ENCODE results near the gene LRRC23. TPM values are rescaled to one million over a fixed set of nuclear protein-coding genes. Genes with fewer than 3 reads are reported as not detected.

Gene LRRC23
- total RNA-seq, 4 donors from 2014 or later, result 4.3 to 15.8 (median 8.5) TPM

DNA sequence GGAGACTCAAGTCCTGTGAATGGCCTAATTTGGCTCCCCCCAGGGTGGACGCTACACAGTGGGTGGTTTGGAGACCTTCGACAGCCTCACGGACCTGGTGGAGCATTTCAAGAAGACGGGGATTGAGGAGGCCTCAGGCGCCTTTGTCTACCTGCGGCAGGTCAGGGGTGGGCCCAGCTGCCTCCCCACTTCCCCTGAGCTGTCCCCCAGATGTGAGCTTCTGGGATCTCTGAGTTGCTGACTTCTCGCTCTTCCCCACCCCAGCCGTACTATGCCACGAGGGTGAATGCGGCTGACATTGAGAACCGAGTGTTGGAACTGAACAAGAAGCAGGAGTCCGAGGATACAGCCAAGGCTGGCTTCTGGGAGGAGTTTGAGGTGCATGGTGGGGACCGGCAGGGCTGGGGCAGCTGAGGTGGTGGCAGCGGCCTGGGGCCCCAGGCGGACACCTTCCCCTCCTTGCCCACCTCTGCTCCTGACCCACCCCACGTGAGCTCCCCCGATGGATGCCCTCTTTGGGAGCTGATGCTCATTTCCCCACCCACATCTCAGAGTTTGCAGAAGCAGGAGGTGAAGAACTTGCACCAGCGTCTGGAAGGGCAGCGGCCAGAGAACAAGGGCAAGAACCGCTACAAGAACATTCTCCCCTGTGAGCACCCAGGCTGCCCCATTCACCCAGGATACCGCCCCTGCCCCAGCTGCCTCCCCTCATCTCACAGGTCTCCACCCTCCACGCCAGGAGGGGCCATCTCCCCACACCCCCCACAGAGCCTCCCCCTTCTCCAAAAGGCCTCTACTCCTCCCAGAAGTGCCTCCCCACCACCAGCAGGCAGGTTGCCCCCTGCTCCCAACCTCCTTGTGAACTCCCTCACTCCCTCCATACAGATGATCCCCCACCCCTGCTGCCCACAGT lies 50.7 kb downstream of the LRRC23 start:
- Histone ChIP-seq H3K36me3 (peaks cover 7% of the 10 kb centered on the region), H3K4me1 (peaks cover 37% of the 10 kb centered on the region), H3K27me3 (no peaks in the 10 kb centered on the region), H3K4me3 (no peak overlapping the region), H3K9me3 (no peaks in the 10 kb centered on the region), H3K27ac (no peak overlapping the region)
- WGBS, result 86% methylated on average over 19 of the region's 22 CpGs
- peak in 1 of 2 donors; percentile 63 for DNase-seq (ENCODE audit: low spot score in 2 of 2)
- TF ChIP-seq POLR2A (IDR thresholded peaks at IDR 0.05), result no peak

DNA sequence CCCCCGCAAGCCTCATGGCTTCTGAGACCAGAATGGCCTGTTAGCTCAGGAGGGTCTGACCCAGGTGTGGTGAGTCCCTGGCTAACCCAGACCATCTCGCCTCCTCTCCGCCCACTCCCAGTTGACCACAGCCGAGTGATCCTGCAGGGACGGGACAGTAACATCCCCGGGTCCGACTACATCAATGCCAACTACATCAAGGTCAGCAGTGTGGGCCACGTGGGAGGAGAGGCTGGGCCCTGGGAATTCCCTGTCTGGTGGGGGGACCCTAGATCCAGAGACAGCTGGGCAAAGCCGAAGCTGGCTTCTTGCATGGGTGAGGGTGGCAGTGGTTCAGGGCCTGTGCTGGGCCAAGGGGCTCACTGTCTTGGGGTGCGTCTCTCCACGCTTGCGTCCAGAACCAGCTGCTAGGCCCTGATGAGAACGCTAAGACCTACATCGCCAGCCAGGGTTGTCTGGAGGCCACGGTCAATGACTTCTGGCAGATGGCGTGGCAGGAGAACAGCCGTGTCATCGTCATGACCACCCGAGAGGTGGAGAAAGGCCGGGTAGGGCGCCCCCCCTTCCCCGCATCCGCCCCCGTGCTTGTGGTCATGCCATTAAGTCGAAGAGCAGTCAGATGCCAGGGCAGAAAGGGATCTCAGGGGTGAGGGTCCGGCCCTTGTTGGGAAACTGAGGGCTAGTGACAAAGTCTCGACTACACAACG lies 51.6 kb downstream of the LRRC23 start:
- TF ChIP-seq POLR2A (IDR thresholded peaks at IDR 0.05) (no peak), EP300 (IDR thresholded peaks at IDR 0.05) (no peak), POLR2AphosphoS5 (IDR thresholded peaks at IDR 0.05) (no peak)
- TF ChIP-seq, protein P1, sequence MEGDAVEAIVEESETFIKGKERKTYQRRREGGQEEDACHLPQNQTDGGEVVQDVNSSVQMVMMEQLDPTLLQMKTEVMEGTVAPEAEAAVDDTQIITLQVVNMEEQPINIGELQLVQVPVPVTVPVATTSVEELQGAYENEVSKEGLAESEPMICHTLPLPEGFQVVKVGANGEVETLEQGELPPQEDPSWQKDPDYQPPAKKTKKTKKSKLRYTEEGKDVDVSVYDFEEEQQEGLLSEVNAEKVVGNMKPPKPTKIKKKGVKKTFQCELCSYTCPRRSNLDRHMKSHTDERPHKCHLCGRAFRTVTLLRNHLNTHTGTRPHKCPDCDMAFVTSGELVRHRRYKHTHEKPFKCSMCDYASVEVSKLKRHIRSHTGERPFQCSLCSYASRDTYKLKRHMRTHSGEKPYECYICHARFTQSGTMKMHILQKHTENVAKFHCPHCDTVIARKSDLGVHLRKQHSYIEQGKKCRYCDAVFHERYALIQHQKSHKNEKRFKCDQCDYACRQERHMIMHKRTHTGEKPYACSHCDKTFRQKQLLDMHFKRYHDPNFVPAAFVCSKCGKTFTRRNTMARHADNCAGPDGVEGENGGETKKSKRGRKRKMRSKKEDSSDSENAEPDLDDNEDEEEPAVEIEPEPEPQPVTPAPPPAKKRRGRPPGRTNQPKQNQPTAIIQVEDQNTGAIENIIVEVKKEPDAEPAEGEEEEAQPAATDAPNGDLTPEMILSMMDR (IDR thresholded peaks at IDR 0.05), result no peak
- Histone ChIP-seq H3K36me3 (peaks cover 7% of the 10 kb centered on the region), H3K27ac (no peak overlapping the region), H3K4me1 (peaks cover 40% of the 10 kb centered on the region), H3K4me3 (no peak overlapping the region), H3K27me3 (no peaks in the 10 kb centered on the region), H3K9me3 (no peaks in the 10 kb centered on the region)
- 83% methylated on average over 24 of the region's 28 CpGs for WGBS
- DNase-seq (ENCODE audit: low spot score in 2 of 2), result no peak

DNA sequence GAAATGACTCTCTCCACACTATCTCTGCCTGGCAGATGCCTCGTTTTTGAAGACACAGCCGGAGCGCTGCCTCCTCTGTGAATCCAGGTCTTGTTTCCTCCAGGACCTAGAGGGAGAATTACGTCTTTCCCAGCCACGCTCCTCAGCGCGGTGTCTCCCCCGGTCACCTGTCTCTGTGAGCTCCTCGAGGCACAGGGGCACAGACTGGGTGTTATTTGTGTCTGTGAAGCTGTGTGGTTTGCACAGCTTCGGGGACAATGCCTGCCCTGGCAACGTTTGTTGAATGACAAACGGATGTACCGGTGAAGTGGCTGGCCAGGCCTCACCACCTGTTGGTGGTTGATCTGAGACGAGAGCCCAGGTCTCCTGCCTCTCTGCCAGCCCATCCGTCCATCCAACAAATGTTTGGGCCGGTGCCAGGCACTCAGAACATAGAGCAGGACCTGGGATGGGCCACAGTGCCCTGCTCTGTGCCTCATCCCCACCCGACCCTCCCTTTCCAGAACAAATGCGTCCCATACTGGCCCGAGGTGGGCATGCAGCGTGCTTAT lies 52.6 kb downstream of the LRRC23 start:
- no peak for TF ChIP-seq POLR2AphosphoS5 (IDR thresholded peaks at IDR 0.05)
- TF ChIP-seq EP300 (IDR thresholded peaks at IDR 0.05), result no peak
- TF ChIP-seq POLR2A (IDR thresholded peaks at IDR 0.05), result no peak
- TF ChIP-seq, protein P1 (IDR thresholded peaks at IDR 0.05), result no peak
- 79% methylated on average over 20 of the region's 20 CpGs for WGBS
- peaks cover 7% of the 10 kb centered on the region for H3K36me3 ChIP-seq
- no peak overlapping the region for H3K27ac ChIP-seq
- no peak overlapping the region for H3K4me3 ChIP-seq
- peaks cover 50% of the 10 kb centered on the region for H3K4me1 ChIP-seq
- H3K9me3 ChIP-seq, result no peaks in the 10 kb centered on the region
- no peak for DNase-seq (ENCODE audit: low spot score in 2 of 2)
- no peaks in the 10 kb centered on the region for H3K27me3 ChIP-seq

DNA sequence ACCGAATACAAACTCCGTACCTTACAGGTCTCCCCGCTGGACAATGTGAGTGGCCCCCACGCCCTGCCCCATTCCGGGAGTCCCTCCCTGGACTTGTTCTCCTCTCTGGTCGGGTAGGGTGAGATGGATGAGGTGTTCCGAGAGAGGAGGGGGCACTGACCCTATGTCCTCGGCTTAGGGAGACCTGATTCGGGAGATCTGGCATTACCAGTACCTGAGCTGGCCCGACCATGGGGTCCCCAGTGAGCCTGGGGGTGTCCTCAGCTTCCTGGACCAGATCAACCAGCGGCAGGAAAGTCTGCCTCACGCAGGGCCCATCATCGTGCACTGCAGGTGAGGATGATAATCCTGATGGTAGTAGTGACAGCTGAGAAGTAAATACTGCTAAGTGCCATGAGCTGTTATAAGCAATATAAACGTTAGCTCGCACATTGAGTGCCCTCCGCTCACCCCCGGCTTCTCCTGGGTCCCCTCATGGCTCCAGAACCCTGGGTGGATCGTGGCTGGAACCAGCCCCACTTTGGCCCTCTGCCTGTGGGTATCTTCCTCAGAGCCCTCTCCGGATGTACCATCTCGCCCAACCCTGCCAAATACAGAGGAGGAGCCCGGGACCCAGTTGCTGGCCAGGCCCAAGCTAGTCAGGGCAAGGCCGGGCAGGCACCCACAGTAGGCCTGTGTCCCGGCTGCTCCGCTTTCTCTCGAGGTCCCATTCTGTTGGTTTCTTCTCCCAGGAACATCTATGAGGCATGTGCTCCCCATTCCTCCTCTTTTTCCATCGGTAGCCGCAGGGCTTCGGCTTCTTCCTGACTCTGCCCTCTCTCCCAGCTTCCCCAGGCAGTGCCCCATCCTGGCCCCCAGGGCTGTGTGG lies 53.4 kb downstream of the LRRC23 start:
- no peak for TF ChIP-seq POLR2A (IDR thresholded peaks at IDR 0.05)
- TF ChIP-seq EP300 (IDR thresholded peaks at IDR 0.05), result no peak
- TF ChIP-seq POLR2AphosphoS5 (IDR thresholded peaks at IDR 0.05), result no peak
- TF ChIP-seq, protein P1 (IDR thresholded peaks at IDR 0.05), result no peak
- H3K27me3 ChIP-seq, result no peaks in the 10 kb centered on the region
- 70% methylated on average over 17 of the region's 28 CpGs for WGBS
- H3K4me3 ChIP-seq, result no peak overlapping the region
- no peaks in the 10 kb centered on the region for H3K9me3 ChIP-seq
- peaks cover 55% of the 10 kb centered on the region for H3K4me1 ChIP-seq
- peaks cover 7% of the 10 kb centered on the region for H3K36me3 ChIP-seq
- DNase-seq (ENCODE audit: low spot score in 2 of 2), result no peak
- no peak overlapping the region for H3K27ac ChIP-seq

DNA sequence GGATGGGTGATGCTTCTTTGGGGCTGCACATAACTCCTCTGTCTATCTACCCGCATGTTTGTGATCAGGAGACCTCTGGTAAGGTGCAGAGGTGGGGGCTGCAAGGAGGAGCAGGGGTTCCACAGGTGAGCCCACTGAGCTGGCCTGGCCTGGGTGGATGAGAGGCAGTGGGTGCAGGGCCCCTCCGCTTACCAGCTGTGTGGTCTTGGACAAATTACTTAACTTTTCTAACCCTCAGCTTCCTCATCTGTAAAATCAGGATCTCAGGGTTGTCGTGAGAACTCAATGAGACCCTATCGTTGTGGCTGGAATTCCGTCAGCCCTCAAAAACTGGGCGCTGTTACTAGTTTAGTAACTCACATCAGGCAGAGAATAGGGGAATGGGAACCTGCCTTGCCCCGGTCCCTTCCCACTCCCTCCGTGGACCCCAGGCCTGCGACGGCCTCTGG lies 54.0 kb downstream of the LRRC23 start:
- 60% methylated on average over 9 of the region's 10 CpGs for WGBS
- DNase-seq (ENCODE audit: low spot score in 2 of 2), result no peak
- Histone ChIP-seq H3K4me1 (peaks cover 56% of the 10 kb centered on the region), H3K9me3 (no peaks in the 10 kb centered on the region), H3K4me3 (no peak overlapping the region), H3K27ac (peak overlapping the region; percentile 40), H3K27me3 (no peaks in the 10 kb centered on the region), H3K36me3 (peaks cover 7% of the 10 kb centered on the region)
- TF ChIP-seq, protein P1 (IDR thresholded peaks at IDR 0.05), result no peak
- no peak for TF ChIP-seq POLR2A (IDR thresholded peaks at IDR 0.05)
- no peak for TF ChIP-seq EP300 (IDR thresholded peaks at IDR 0.05)
- no peak for TF ChIP-seq POLR2AphosphoS5 (IDR thresholded peaks at IDR 0.05)

Measured in suprapubic skin (tissue), 4 donors.